ENCODE measurements around the gene CCDC18. TPM values are rescaled to one million over a fixed set of nuclear protein-coding genes. Genes with fewer than 3 reads are reported as not detected.

The CCDC18 gene
- total RNA-seq, 4 donors from 2014 or later = under 0.01 to 16.3 (median 3.4) TPM

DNA sequence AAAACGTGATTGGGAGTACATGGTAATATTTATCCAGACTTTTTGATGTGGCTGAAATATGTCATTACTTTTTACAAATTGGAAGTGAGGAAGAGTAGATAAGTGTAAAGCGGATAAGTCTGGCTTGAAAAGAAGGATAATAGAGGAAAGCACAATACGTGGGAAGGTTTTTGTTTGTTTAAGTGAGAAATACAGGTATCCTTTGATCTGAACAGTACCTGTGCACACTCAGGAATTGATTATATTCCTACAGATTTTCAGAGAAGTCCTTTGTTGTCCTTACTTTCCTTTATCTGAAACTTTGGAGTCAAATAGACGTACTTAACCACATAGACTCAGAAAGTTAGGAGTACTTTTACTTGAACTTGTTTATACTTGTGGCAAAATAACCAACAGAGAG is 20.2 kb downstream of the CCDC18 start:
- H3K4me3 ChIP-seq = no peak overlapping the region
- H3K27me3 ChIP-seq = no peaks in the 10 kb centered on the region
- intact Hi-C loops (cut with DNase I; ENCODE audit: low total_unique reads) = no loop called here
- TF ChIP-seq, protein P1, sequence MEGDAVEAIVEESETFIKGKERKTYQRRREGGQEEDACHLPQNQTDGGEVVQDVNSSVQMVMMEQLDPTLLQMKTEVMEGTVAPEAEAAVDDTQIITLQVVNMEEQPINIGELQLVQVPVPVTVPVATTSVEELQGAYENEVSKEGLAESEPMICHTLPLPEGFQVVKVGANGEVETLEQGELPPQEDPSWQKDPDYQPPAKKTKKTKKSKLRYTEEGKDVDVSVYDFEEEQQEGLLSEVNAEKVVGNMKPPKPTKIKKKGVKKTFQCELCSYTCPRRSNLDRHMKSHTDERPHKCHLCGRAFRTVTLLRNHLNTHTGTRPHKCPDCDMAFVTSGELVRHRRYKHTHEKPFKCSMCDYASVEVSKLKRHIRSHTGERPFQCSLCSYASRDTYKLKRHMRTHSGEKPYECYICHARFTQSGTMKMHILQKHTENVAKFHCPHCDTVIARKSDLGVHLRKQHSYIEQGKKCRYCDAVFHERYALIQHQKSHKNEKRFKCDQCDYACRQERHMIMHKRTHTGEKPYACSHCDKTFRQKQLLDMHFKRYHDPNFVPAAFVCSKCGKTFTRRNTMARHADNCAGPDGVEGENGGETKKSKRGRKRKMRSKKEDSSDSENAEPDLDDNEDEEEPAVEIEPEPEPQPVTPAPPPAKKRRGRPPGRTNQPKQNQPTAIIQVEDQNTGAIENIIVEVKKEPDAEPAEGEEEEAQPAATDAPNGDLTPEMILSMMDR (IDR thresholded peaks at IDR 0.05) = no peak
- no peaks in the 10 kb centered on the region for H3K9me3 ChIP-seq
- no peaks in the 10 kb centered on the region for H3K36me3 ChIP-seq
- DNase-seq = no peak
- H3K27ac ChIP-seq = no peak overlapping the region
- no peaks in the 10 kb centered on the region for H3K4me1 ChIP-seq

DNA sequence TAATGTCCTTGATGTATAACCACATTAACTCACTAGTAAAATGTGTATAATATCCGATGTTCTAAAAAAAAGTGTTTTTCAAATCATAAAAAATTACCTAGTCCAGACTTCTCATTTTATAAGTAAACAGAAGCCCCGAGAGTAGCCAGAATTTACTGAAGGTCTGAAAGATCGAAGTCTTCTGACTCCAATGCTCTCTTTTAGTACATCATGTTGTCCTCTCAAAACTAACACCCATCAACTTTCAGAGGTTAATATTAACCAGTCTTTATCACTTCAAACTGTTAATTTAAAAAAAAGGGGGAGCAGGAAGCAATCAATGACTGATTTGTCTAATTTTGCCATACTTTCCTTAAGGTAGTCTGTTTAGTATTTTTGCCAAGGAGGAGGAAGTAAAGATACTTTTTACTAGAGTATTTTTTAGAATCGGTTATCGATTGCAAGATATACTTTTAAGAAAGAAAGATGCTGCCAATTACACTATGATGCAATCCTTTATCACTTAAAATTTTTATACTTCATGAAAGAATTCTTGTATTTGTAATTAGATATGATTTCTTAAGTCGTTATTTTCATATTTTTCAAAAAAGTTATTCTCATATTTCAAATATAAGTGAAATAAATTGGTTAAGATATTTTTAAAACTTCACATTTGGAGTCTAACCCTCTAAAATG is 25.5 kb downstream of the CCDC18 start:
- no peaks in the 10 kb centered on the region for H3K4me1 ChIP-seq
- H3K27me3 ChIP-seq = no peaks in the 10 kb centered on the region
- no peaks in the 10 kb centered on the region for H3K9me3 ChIP-seq
- intact Hi-C loops (cut with DNase I; ENCODE audit: low total_unique reads) = no loop called here
- no peak overlapping the region for H3K4me3 ChIP-seq
- TF ChIP-seq POLR2A (IDR thresholded peaks at IDR 0.05) = no peak
- TF ChIP-seq, protein P1 (IDR thresholded peaks at IDR 0.05) = no peak
- no peaks in the 10 kb centered on the region for H3K36me3 ChIP-seq
- no peak overlapping the region for H3K27ac ChIP-seq
- no peak for DNase-seq

DNA sequence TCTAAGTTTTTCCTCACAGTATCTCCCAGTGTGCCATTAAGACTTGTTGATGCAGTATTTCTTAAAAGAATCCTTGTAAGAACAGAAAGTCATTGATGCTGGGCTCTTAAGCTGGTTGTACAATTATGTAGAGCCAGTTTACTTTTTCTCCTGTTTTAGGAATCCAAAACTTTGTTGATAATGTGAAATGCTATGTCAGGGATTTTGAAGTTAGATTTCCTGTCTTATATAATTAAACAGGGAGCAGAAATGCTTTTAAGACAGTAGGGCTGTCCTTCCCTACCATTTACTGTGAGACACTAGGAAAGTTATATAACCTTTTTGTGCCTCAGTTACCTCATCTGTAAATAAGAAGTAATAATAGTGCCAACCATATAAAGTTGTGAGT is 26.0 kb downstream of the CCDC18 start:
- Histone ChIP-seq H3K27me3 (no peaks in the 10 kb centered on the region), H3K9me3 (no peaks in the 10 kb centered on the region), H3K27ac (no peak overlapping the region), H3K36me3 (no peaks in the 10 kb centered on the region), H3K4me3 (no peak overlapping the region), H3K4me1 (no peaks in the 10 kb centered on the region)
- intact Hi-C loops (cut with DNase I; ENCODE audit: low total_unique reads) = no loop called here
- TF ChIP-seq, protein P1 (IDR thresholded peaks at IDR 0.05) = no peak
- TF ChIP-seq POLR2A (IDR thresholded peaks at IDR 0.05) = no peak
- no peak for DNase-seq

DNA sequence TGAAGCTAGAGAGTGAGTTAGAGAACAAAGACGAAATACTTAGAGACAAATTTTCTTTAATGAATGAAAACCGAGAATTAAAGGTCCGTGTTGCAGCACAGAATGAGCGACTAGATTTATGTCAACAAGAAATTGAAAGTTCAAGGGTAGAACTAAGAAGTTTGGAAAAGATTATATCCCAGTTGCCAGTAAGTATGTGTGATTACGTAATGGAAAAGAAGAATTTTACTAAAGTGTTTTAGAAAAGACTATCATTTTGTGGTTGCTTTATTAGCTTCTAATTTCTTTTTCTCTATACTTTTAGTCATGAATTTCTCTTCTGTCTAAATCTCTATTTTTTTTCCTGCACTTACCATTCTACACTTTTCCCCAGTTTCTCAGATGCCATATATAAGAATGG is 26.7 kb downstream of the CCDC18 start:
- no peaks in the 10 kb centered on the region for H3K9me3 ChIP-seq
- TF ChIP-seq POLR2A (IDR thresholded peaks at IDR 0.05) = no peak
- TF ChIP-seq, protein P1 (IDR thresholded peaks at IDR 0.05) = no peak
- no peaks in the 10 kb centered on the region for H3K27me3 ChIP-seq
- intact Hi-C loops (cut with DNase I; ENCODE audit: low total_unique reads) = no loop called here
- H3K4me3 ChIP-seq = no peak overlapping the region
- no peaks in the 10 kb centered on the region for H3K36me3 ChIP-seq
- H3K4me1 ChIP-seq = no peaks in the 10 kb centered on the region
- no peak for DNase-seq
- H3K27ac ChIP-seq = no peak overlapping the region

DNA sequence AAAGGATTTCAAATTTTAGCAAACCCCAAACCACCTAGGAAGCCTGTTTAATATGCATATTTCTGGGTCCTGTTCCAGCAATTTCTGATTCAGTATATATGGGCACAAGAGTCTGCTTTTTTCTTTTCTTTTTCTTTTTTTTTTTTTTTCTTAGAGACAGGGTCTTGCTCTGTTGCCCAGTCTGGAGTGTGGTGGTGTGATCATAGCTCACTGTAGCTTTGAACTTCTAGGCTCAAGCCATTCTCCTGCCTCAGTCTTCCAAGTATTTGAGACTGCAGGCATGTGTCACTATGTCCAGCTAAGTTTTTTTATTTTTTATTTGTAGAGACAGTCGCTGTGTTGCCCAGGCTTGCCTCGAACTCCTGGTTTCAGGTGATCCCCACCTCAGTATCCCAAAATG is 34.8 kb downstream of the CCDC18 start:
- Histone ChIP-seq H3K9me3 (no peaks in the 10 kb centered on the region), H3K27ac (no peak overlapping the region), H3K36me3 (no peaks in the 10 kb centered on the region), H3K27me3 (no peaks in the 10 kb centered on the region), H3K4me1 (no peaks in the 10 kb centered on the region), H3K4me3 (no peak overlapping the region)
- DNase-seq = no peak
- TF ChIP-seq, protein P1 (IDR thresholded peaks at IDR 0.05) = no peak
- TF ChIP-seq POLR2A (IDR thresholded peaks at IDR 0.05) = no peak
- intact Hi-C loops (cut with DNase I; ENCODE audit: low total_unique reads) = no loop called here

Measured in uterus (tissue), 4 donors.